Stimulated activated CD4-positive, alpha-beta T cell treated with anti-CD3 and anti-CD28 coated beads, Interleukin-15, amount 100 ng/mL, for 24 hours (primary cell): ENCODE results near the gene GPR137B.
A peak's percentile ranks its signal among the peaks of the same experiment; 100 is the strongest.
"Not testable (repeated sequence)": the region's sequence is repeated elsewhere in the genome, so short reads cannot be mapped to it uniquely, and the experiment has no call there.

Experiments used
- DNase-seq: peaks from one replicate; pipeline ENCODE4 v3.0.0-alpha.2; 2020

The GPR137B gene

GRCh38 chr1:236147068-236147467, 4.7 kb downstream of the GPR137B start:
- no peak for DNase-seq

- DNase-seq = no peak
Observed at GRCh38 chr1:236147521-236148469, 5.5 kb downstream of the GPR137B start.

- no peak for DNase-seq
Observed at GRCh38 chr1:236148470-236148845, 6.1 kb downstream of the GPR137B start.

- no peak for DNase-seq
Observed at GRCh38 chr1:236149003-236149595, 6.8 kb downstream of the GPR137B start.

GRCh38 chr1:236149696-236150228, 7.4 kb downstream of the GPR137B start:
- DNase-seq = no peak

GRCh38 chr1:236150311-236150955, 8.1 kb downstream of the GPR137B start:
- no peak for DNase-seq

- no peak for DNase-seq
Observed at GRCh38 chr1:236150986-236151385, 8.6 kb downstream of the GPR137B start.

GRCh38 chr1:236151739-236152424, 9.5 kb downstream of the GPR137B start:
- no peak for DNase-seq

GRCh38 chr1:236154126-236154525, 11.8 kb downstream of the GPR137B start:
- no peak for DNase-seq

- no peak for DNase-seq
Observed at GRCh38 chr1:236154671-236155398, 12.5 kb downstream of the GPR137B start.

GRCh38 chr1:236155399-236155767, 13.0 kb downstream of the GPR137B start:
- DNase-seq = no peak

GRCh38 chr1:236155841-236156503, 13.6 kb downstream of the GPR137B start:
- no peak for DNase-seq

GRCh38 chr1:236156512-236157208, 14.3 kb downstream of the GPR137B start:
- DNase-seq = peak; percentile 49

- not testable (repeated sequence) for DNase-seq
Observed at GRCh38 chr1:236158072-236158471, 15.7 kb downstream of the GPR137B start.

- DNase-seq = no peak
Observed at GRCh38 chr1:236158719-236159118, 16.4 kb downstream of the GPR137B start.

GRCh38 chr1:236159704-236160539, 17.6 kb downstream of the GPR137B start:
- no peak for DNase-seq

- DNase-seq = no peak
Observed at GRCh38 chr1:236160540-236161127, 18.3 kb downstream of the GPR137B start.

GRCh38 chr1:236161230-236161629, 18.9 kb downstream of the GPR137B start:
- DNase-seq = no peak

- not testable (repeated sequence) for DNase-seq
Observed at GRCh38 chr1:236161755-236162154, 19.4 kb downstream of the GPR137B start.
